Fibroblast of villous mesenchyme (primary cell): ENCODE measurements around the gene MUSK. TPM values are rescaled to one million over a fixed set of nuclear protein-coding genes. Genes with fewer than 3 reads are reported as not detected.

Experiments used
- DNase-seq: peaks from one replicate; pipeline ENCODE4 v3.0.0-alpha.2; 2010; ENCODE audit warnings: low read depth
- H3K4me3 ChIP-seq: 2 replicates; pipeline ENCODE4 v1.5.1; 2011; ENCODE audit warnings: low read depth, mild to moderate bottlenecking, low read length
- CTCF ChIP-seq: IDR thresholded peaks from 2 replicates; pipeline ENCODE4 v1.5.1; 2012; ENCODE audit warnings: low read depth, mild to moderate bottlenecking, low read length; ENCODE audit not compliant: insufficient read depth
- small RNA-seq: library from RNA; depleted of rRNA; stranded (forward); fragments of <200 nt; gene quantifications from one replicate; pipeline ENCODE3, GENCODE V24; 2012
- total RNA-seq: library from RNA; depleted of rRNA; stranded (reverse); fragments of >200 nt; gene quantifications from 2 replicates; pipeline ENCODE4 v1.2.3, GENCODE V29; 2012

The MUSK gene
- total RNA-seq, 1 donor = under 0.01 TPM

DNA sequence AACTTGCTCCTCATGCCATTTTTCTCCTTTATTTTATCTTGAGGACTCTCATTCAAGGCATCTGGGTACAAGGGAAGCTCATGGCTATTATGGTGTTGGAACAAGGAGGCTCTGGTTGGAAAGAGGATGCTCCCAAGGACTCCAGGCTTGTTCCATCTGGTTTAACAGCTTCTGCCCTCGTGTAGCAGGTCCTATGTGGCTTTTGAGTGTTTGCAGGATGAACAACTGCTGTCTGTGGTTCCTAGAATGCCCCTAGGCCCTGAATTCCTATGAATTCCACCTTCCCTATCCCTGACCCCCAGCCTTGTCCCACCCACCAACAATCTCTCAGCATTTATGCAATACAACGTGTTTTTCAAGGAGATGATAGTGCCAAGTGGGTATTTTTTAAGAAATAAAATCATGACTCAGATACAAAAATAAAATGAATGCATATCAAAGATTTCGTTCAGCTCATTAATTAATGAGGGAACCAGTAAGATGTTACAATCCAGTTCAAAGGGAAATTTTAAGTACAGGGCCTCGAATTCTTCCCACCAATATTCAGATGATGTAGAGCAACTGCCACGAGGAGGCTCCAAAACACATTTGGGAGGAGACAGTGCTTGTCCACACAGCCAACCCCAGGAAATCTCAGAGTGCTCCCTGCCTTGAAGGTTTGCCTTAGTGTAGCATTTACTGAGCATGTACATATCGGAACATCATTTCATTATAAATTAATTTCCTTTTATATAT is 182.0 kb downstream of the MUSK start:
- DNase-seq = no peak
- H3K4me3 ChIP-seq = no peak overlapping the region
- TF ChIP-seq CTCF = no peak

Small RNAs within 50 kb of the gene (small RNA-seq; reads per million reads assigned to genes)
- not detected for gene AL513328.1

Other genes with a start within 250 kb of the MUSK start
- 39.6 and 81.2 TPM in 2 replicates for gene SVEP1, start 89.0 kb upstream of the MUSK start, total RNA-seq